Erythroblast (primary cell): ENCODE results near the gene COL13A1.

ENCODE experiments used
- GATA1 ChIP-seq: IDR thresholded peaks from 2 replicates; pipeline ENCODE4 v1.6.1; 2011; ENCODE audit warnings: low read depth, mild to moderate bottlenecking, control low read depth, low read length, moderate library complexity
- POLR2A ChIP-seq: IDR thresholded peaks from 2 replicates; pipeline ENCODE4 v1.6.1; 2011; ENCODE audit warnings: mild to moderate bottlenecking, low read length

DNA sequence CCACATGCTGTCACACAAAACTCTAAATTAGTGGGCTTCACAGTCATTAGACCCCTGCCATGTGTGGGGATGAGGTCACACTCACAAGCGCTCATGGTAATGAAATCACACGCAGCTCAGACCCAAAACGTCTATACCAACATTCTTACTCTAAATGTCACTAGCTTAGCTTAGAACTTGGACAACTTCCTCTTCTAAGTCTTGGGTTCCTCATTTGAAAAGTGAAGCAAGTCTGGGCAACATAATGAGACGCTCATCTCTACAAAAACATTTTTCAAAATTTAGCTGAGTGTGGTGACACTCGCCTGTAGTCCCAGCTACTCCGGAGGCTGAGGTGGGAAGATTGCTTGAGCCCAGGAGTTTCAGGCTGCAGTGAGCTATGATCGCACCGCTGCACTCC, 158.2 kb downstream of the COL13A1 start:
- TF ChIP-seq POLR2A (no peak), GATA1 (no peak)
